ENCODE measurements around the gene RASGEF1C. TPM values are rescaled to one million over a fixed set of nuclear protein-coding genes. Genes with fewer than 3 reads are reported as not detected.

The RASGEF1C gene
- total and polyA plus RNA-seq, 2 of the 13 experiments (the other 11 are each of a cell fraction or from before 2014, with no cell fraction given): not detected

GRCh38 chr5:180130291-180130869, 78.6 kb downstream of the RASGEF1C start (continued):
- no peak for TF ChIP-seq ARID5B (CRISPR knock-in tag; IDR thresholded peaks at IDR 0.05)
- no peak for TF ChIP-seq E2F5 (CRISPR knock-in tag; conservative IDR thresholded peaks at IDR 0.05)

GRCh38 chr5:180129291-180130190, 79.5 kb downstream of the RASGEF1C start:
- Histone ChIP-seq H4K20me1 (ENCODE audit: insufficient read depth, low read length) (no peaks in the 10 kb centered on the region), H3K9ac (ENCODE audit: insufficient read depth, low read depth, low read length) (no peak overlapping the region), H3K4me1 (ENCODE audit: insufficient read depth, low read length) (no peaks in the 10 kb centered on the region), H3K4me3 (replicated peaks in 1 of 3; ENCODE audit: insufficient read depth in 1 of 3, low read depth in 2 of 3, low read length in 3 of 3) (no peak overlapping the region), H3K27me3 (ENCODE audit: control insufficient read depth in 1 of 2, insufficient read depth in 2 of 2, low read length in 2 of 2) (peaks cover 10 to 71% of the 10 kb centered on the region in 2 experiments), H3K79me2 (ENCODE audit: insufficient read depth, low read length) (no peaks in the 10 kb centered on the region), H2AFZ (ENCODE audit: low read length) (no peak overlapping the region), H3K36me3 (replicated peaks in 1 of 2; ENCODE audit: control insufficient read depth in 1 of 2, insufficient read depth in 2 of 2, low read length in 2 of 2) (no peaks in the 10 kb centered on the region), H3K9me3 (ENCODE audit: low read length) (no peaks in the 10 kb centered on the region), H3K4me2 (ENCODE audit: low read depth, low read length) (no peak overlapping the region), H3K27ac (ENCODE audit: extremely low read length, insufficient read depth, low read length) (no peak overlapping the region)
- ATAC-seq: no peak; the same call in 2 of the 3 replicates
- intact Hi-C loops (cut with micrococcal nuclease; ENCODE audit: unreplicated experiment): loop anchor here (10.0 kb wide), 2 partner anchors 75 to 195 kb away; partner anchors contain the start of gene RASGEF1C
- no peak for DNase-seq (ENCODE audit: low spot score)
- in situ Hi-C loops (cut with HindIII; ENCODE audit: extremely low pct_ligation_motif_present, low pct_unique_long_range_greater_than_20kb): loop anchor here (5.0 kb wide), 1 partner anchor 78 kb away; the partner anchor contains the start of gene RASGEF1C
- no TSS peak for BruUV-seq (replicated peaks)
- FAIRE-seq: no peak
- WGBS (ENCODE audit: low lambda C conversion rate): 36% methylated on average over 5 of the region's 27 CpGs
- ChIA-PET POLR2A (no interaction called here), CTCF (ENCODE audit: low intra/inter-chr PET ratio, low total read pairs) (no interaction called here)
- TF ChIP-seq EZH2 (conservative IDR thresholded peaks at IDR 0.05; ENCODE audit: low read depth, low read length): 0 out of 2 replicates have a peak, but pooled peaks have one; percentile 42
- TF ChIP-seq CTCF (CRISPR knock-in tag; IDR thresholded peaks at IDR 0.05): 0 out of 2 replicates have a peak, but pooled peaks have one; percentile 11
- no peak for TF ChIP-seq SRSF1 (optimal IDR thresholded peaks at IDR 0.05; ENCODE audit: low read depth, low read length)
- no peak for TF ChIP-seq CBX5 (CRISPR knock-in tag; IDR thresholded peaks at IDR 0.05; ENCODE audit: borderline replicate concordance)
- no peak for TF ChIP-seq BATF2 (CRISPR knock-in tag; IDR thresholded peaks at IDR 0.05)
- no peak for TF ChIP-seq ZBTB25 (CRISPR knock-in tag; IDR thresholded peaks at IDR 0.05)
- no peak for TF ChIP-seq RFX3 (CRISPR knock-in tag; IDR thresholded peaks at IDR 0.05)
- TF ChIP-seq ATF1 (CRISPR knock-in tag; IDR thresholded peaks at IDR 0.05): no peak
- TF ChIP-seq PHF5A (CRISPR knock-in tag; IDR thresholded peaks at IDR 0.05; ENCODE audit: low read depth, unreplicated experiment): no peak
- no peak for TF ChIP-seq RCOR2 (CRISPR knock-in tag; IDR thresholded peaks at IDR 0.05)
